H1 (cell line): ENCODE data around the gene MARVELD2. TPM values are rescaled to one million over a fixed set of nuclear protein-coding genes. Genes with fewer than 3 reads are reported as not detected.

Source experiments
- CTCF ChIA-PET: fragments of 300-600 bp; sonication (Branson Sonifier 250); formaldehyde crosslinking; loops from one replicate; lab custom pipeline; 2021; ENCODE audit not compliant: partially characterized antibody; lab: Charles Lee
- POLR2A ChIA-PET: fragments of 300-600 bp; sonication (Branson Sonifier 250); formaldehyde crosslinking; loops from one replicate; lab custom pipeline; 2021; ENCODE audit warnings: inconsistent platforms; ENCODE audit not compliant: partially characterized antibody; lab: Charles Lee
- DNase-seq, 2 experiments: peaks; one replicate each; pipeline versions ENCODE4 v3.0.0 to v3.0.0-alpha.2; 2010 to 2022; ENCODE audit warnings: low spot score in 2 of 2, low read depth in 1 of 2, mixed read lengths in 1 of 2
- FAIRE-seq: peaks from 2 replicates; lab custom pipeline; 2011; peaks lifted over from hg19 to GRCh38; lab: Jason Lieb, UNC
- H2AFZ ChIP-seq: 2 replicates; pipeline ENCODE4 v1.8.1; 2012; ENCODE audit warnings: low read length, inconsistent platforms
- H2AK5ac ChIP-seq: 2 replicates; pipeline ENCODE4 v1.6.1; 2013; ENCODE audit warnings: low read depth, low read length
- H2BK120ac ChIP-seq: replicated peaks from 2 replicates; pipeline ENCODE3; 2013; ENCODE audit warnings: low read depth, low read length, inconsistent platforms
- H2BK12ac ChIP-seq: 2 replicates; pipeline ENCODE4 v1.6.1; 2013; ENCODE audit warnings: low read depth, low read length
- H2BK15ac ChIP-seq: 2 replicates; pipeline ENCODE4 v1.6.1; 2013; ENCODE audit warnings: low read length
- H2BK20ac ChIP-seq: 2 replicates; pipeline ENCODE4 v1.6.1; 2013; ENCODE audit warnings: low read length
- H2BK5ac ChIP-seq: 2 replicates; pipeline ENCODE4 v1.6.1; 2013; ENCODE audit warnings: low read depth, low read length
- H3K14ac ChIP-seq: 2 replicates; pipeline ENCODE4 v1.6.1; 2013; ENCODE audit warnings: inconsistent platforms; ENCODE audit not compliant: insufficient read length
- H3K18ac ChIP-seq: 2 replicates; pipeline ENCODE4 v1.6.1; 2013; ENCODE audit warnings: low read length; ENCODE audit errors: extremely low read depth
- H3K23ac ChIP-seq: 2 replicates; pipeline ENCODE4 v1.6.1; 2013; ENCODE audit warnings: inconsistent platforms; ENCODE audit not compliant: insufficient read length
- H3K23me2 ChIP-seq: 2 replicates; pipeline ENCODE4 v1.6.1; 2013; ENCODE audit warnings: low read depth, low read length
- H3K27ac ChIP-seq: 2 replicates; pipeline ENCODE4 v1.6.1; 2011; ENCODE audit warnings: low read depth, low read length, inconsistent platforms
- H3K27me3 ChIP-seq, 4 experiments: replicated peaks in 1 of 4; 1 replicate in 1 of 4; 2 replicates in 3 of 4; pipeline versions ENCODE4 v1.6.1 to v1.8.1; 2011 to 2013; ENCODE audit warnings: low read length in 3 of 4, mild to moderate bottlenecking in 3 of 4, inconsistent platforms in 2 of 4, mixed read lengths in 2 of 4, moderate library complexity in 1 of 4; ENCODE audit not compliant: control insufficient read depth in 3 of 4, insufficient read depth in 3 of 4; ENCODE audit errors: extremely low read depth in 1 of 4
- H3K36me3 ChIP-seq, 4 experiments: 2 replicates each; pipeline versions ENCODE4 v1.6.1 to v1.8.1; 2011 to 2013; ENCODE audit warnings: mild to moderate bottlenecking in 4 of 4, low read length in 3 of 4, moderate library complexity in 2 of 4, control low read depth in 1 of 4, inconsistent platforms in 1 of 4; ENCODE audit not compliant: insufficient read depth in 4 of 4, control insufficient read depth in 2 of 4
- H3K4ac ChIP-seq: replicated peaks from 2 replicates; pipeline ENCODE3; 2013; ENCODE audit warnings: low read length, low read depth, mixed read lengths, inconsistent platforms; ENCODE audit not compliant: insufficient read length
- H3K4me1 ChIP-seq, 4 experiments: replicated peaks in 1 of 4; 1 replicate in 1 of 4; 2 replicates in 3 of 4; pipeline versions ENCODE4 v1.6.1 to v1.8.1; 2011 to 2013; ENCODE audit warnings: low read length in 3 of 4, inconsistent platforms in 2 of 4, mixed read lengths in 1 of 4; ENCODE audit not compliant: insufficient read depth in 4 of 4, control insufficient read depth in 3 of 4
- H3K4me2 ChIP-seq, 2 experiments: 2 replicates each; pipeline versions ENCODE4 v1.6.1 to v1.8.1; 2011 to 2013; ENCODE audit warnings: low read depth in 2 of 2, low read length in 2 of 2, control low read depth in 1 of 2, inconsistent platforms in 1 of 2, mild to moderate bottlenecking in 1 of 2; ENCODE audit not compliant: insufficient read depth in 1 of 2
- H3K4me3 ChIP-seq, 4 experiments: fragments of 200-600, 300-600 bp in 1 of 4; sonication (generic), shearing (Covaris generic), sonication (Bioruptor Twin) in 1 of 4; 2 replicates each; pipeline versions ENCODE4 v1.5.1 to v1.8.1; 2011 to 2016; ENCODE audit warnings: low read length in 4 of 4, low read depth in 3 of 4, control low read depth in 2 of 4, inconsistent platforms in 2 of 4, mild to moderate bottlenecking in 2 of 4, mixed read lengths in 1 of 4, moderate library complexity in 1 of 4; ENCODE audit not compliant: insufficient read depth in 2 of 4; ENCODE audit errors: extremely low read depth in 1 of 4
- H3K56ac ChIP-seq: replicated peaks from 2 replicates; pipeline ENCODE3; 2013; ENCODE audit warnings: low read depth, mild to moderate bottlenecking, mixed read lengths, low read length, inconsistent platforms; ENCODE audit not compliant: insufficient read length
- H3K79me1 ChIP-seq: 2 replicates; pipeline ENCODE4 v1.6.1; 2013; ENCODE audit warnings: low read depth, low read length, control low read depth
- H3K79me2 ChIP-seq, 2 experiments: 2 replicates each; pipeline versions ENCODE4 v1.6.1 to v1.8.1; 2012 to 2013; ENCODE audit warnings: low read length in 2 of 2, mild to moderate bottlenecking in 2 of 2, inconsistent platforms in 1 of 2; ENCODE audit not compliant: insufficient read depth in 2 of 2, control insufficient read depth in 1 of 2
- H3K9ac ChIP-seq, 4 experiments: replicated peaks in 1 of 4; 1 replicate in 1 of 4; 2 replicates in 3 of 4; pipeline versions ENCODE4 v1.6.1 to v1.8.1; 2011 to 2013; ENCODE audit warnings: low read depth in 3 of 4, low read length in 3 of 4, control low read depth in 2 of 4, mild to moderate bottlenecking in 2 of 4, moderate library complexity in 2 of 4, inconsistent platforms in 1 of 4; ENCODE audit errors: extremely low read depth in 1 of 4
- H3K9me3 ChIP-seq, 2 experiments: 2 replicates each; pipeline versions ENCODE4 v1.6.1 to v1.8.1; 2012 to 2013; ENCODE audit warnings: mild to moderate bottlenecking in 2 of 2, moderate library complexity in 2 of 2, control low read depth in 1 of 2, inconsistent platforms in 1 of 2, low read depth in 1 of 2, low read length in 1 of 2, mixed read lengths in 1 of 2; ENCODE audit not compliant: insufficient read depth in 2 of 2
- H4K20me1 ChIP-seq, 2 experiments: replicated peaks in 1 of 2; 2 replicates each; pipeline versions ENCODE3 to v1.8.1; 2011 to 2013; ENCODE audit warnings: inconsistent platforms in 2 of 2, low read length in 2 of 2, mild to moderate bottlenecking in 1 of 2; ENCODE audit not compliant: insufficient read depth in 2 of 2, control insufficient read depth in 1 of 2
- H4K5ac ChIP-seq: 2 replicates; pipeline ENCODE4 v1.6.1; 2013; ENCODE audit warnings: low read length, low read depth, mixed read lengths, inconsistent platforms; ENCODE audit not compliant: insufficient read length
- H4K8ac ChIP-seq: 2 replicates; pipeline ENCODE4 v1.8.0; 2013; ENCODE audit warnings: mild to moderate bottlenecking, moderate library complexity, low read length, inconsistent platforms; ENCODE audit not compliant: insufficient read depth; ENCODE audit errors: extremely low read depth
- H4K91ac ChIP-seq: replicated peaks from 2 replicates; pipeline ENCODE3; 2013; ENCODE audit warnings: low read length, mixed read lengths, inconsistent platforms; ENCODE audit not compliant: insufficient read length
- BRCA1 ChIP-seq: IDR thresholded peaks from 2 replicates; pipeline ENCODE4 v1.6.1; 2012; ENCODE audit warnings: low read depth, low read length, improper control_type of control experiment
- CEBPB ChIP-seq: IDR thresholded peaks from 2 replicates; pipeline ENCODE4 v1.6.1; 2012; ENCODE audit warnings: low read depth, low read length
- JUN ChIP-seq: IDR thresholded peaks from 2 replicates; pipeline ENCODE4 v1.6.1; 2011; ENCODE audit warnings: low read depth, mild to moderate bottlenecking, improper control_type of control experiment, low read length
- NRF1 ChIP-seq: IDR thresholded peaks from 2 replicates; pipeline ENCODE4 v1.6.1; 2011; ENCODE audit warnings: mild to moderate bottlenecking, low read depth, low read length, improper control_type of control experiment
- POU5F1 ChIP-seq: IDR thresholded peaks from 2 replicates; pipeline ENCODE4 v1.6.1; 2011; ENCODE audit warnings: low read depth, mild to moderate bottlenecking, low read length, moderate library complexity
- SP2 ChIP-seq: IDR thresholded peaks from 2 replicates; pipeline ENCODE4 v1.6.1; 2012; ENCODE audit warnings: mild to moderate bottlenecking, low read length, inconsistent platforms
- WGBS, 2 experiments: shearing (Covaris generic) in 1 of 2; methylation state at CpG; one replicate each; pipeline versions ENCODE4 v1.1.6 to v1.1.7; 2013 to 2015; ENCODE audit warnings: low lambda C conversion rate in 2 of 2, mixed read lengths in 2 of 2, inconsistent platforms in 1 of 2, low coverage in 1 of 2, missing lambda C conversion rate in 1 of 2; ENCODE audit not compliant: insufficient replicate concordance in 2 of 2, insufficient coverage in 1 of 2, insufficient read length in 1 of 2; ENCODE audit errors: extremely low coverage in 1 of 2, missing lambda C conversion rate in 1 of 2; 5-methylcytosine and 5-hydroxymethylcytosine counted together
- polyA plus RNA-seq, 7 experiments: library from polyadenylated mRNA; depleted of rRNA in 3 of 7; stranded (reverse) in 5 of 7; unstranded in 2 of 7; fragments of >200 nt in 5 of 7; fragments of 200-250 nt in 2 of 7; gene quantifications; 1 replicate in 5 of 7; 2 replicates in 1 of 7; 4 replicates in 1 of 7; pipeline versions ENCODE4 v1.2.1 to v1.2.3, GENCODE V29; 2011 to 2013; ENCODE audit warnings: missing spikeins in 2 of 7, mixed read lengths in 2 of 7
- total RNA-seq: library from RNA; stranded (reverse); fragmentation: NEBNext Ultra II Directional; extraction: Animal tissue kit (Norgen Biotek cat#: 25700); gene quantifications from 2 replicates; pipeline ENCODE4 v1.2.1, GENCODE V29; 2021
- TF ChIP-seq, protein P1 (sequence below): IDR thresholded peaks from 2 replicates; pipeline ENCODE4 v1.6.1; 2012; ENCODE audit warnings: inconsistent platforms
- TF ChIP-seq, protein P2 (sequence below): IDR thresholded peaks from 2 replicates; pipeline ENCODE4 v1.6.1; 2012; ENCODE audit warnings: low read length, inconsistent platforms

Gene MARVELD2
- total and polyA plus RNA-seq, 2 of the 8 experiments (the other 6 are each of a cell fraction or from before 2014, with no cell fraction given): 18.7 to 31.0 TPM

DNA sequence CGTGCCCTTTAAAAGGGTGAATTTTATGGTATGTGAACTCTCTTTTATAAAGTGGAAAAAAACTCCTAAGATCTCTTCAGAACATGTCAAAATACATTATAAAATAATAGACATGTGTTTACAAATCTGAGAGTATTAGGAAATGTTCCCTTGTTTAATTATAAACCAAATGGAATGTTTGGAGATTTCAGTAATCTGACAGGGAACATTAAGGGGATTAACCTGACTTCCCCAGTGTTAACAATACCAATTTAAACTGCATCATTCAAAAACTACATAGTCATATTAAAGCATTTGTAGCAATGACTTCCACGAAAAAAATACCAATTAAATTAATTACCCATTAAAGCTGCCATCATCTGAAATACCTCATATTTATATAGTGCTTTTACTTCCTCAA is 76.1 kb downstream of the MARVELD2 start:
- Histone ChIP-seq H3K4me3 (0 out of 8 replicates have a peak overlapping the region, but pooled peaks of 1 of the 4 experiments have one; percentile 89), H3K4me1 (peaks cover 0 to 8% (median 5%) of the 10 kb centered on the region in 4 experiments; a peak in 4 of 7 replicates), H3K9ac (no peak overlapping the region), H3K27ac (no peak overlapping the region), H3K9me3 (no peaks in the 10 kb centered on the region), H4K20me1 (no peaks in the 10 kb centered on the region), H2BK12ac (no peak overlapping the region), H3K79me2 (peaks cover 6 to 23% of the 10 kb centered on the region in 2 experiments), H3K4me2 (no peak overlapping the region; a peak in 1 of 4 replicates), H2AFZ (no peak overlapping the region), H3K23ac (no peak overlapping the region), H2AK5ac (no peak overlapping the region), H3K79me1 (peaks cover 3% of the 10 kb centered on the region; the same call in 1 of the 2 replicates), H3K4ac (no peak overlapping the region), H3K36me3 (no peaks in the 10 kb centered on the region), H4K91ac (no peak overlapping the region), H3K23me2 (peaks cover 2% of the 10 kb centered on the region; the same call in 1 of the 2 replicates), H4K8ac (no peak overlapping the region), H4K5ac (no peak overlapping the region), H3K27me3 (no peaks in the 10 kb centered on the region), H3K18ac (no peak overlapping the region), H3K56ac (no peak overlapping the region), H2BK15ac (no peak overlapping the region), H3K14ac (no peak overlapping the region), H2BK20ac (no peak overlapping the region), H2BK5ac (no peak overlapping the region), H2BK120ac (no peak overlapping the region)
- no peak for FAIRE-seq
- CTCF ChIA-PET: no interaction called here
- no peak for TF ChIP-seq POU5F1
- TF ChIP-seq BRCA1: no peak
- no peak for TF ChIP-seq NRF1
- TF ChIP-seq JUN: no peak
- TF ChIP-seq, protein P1, sequence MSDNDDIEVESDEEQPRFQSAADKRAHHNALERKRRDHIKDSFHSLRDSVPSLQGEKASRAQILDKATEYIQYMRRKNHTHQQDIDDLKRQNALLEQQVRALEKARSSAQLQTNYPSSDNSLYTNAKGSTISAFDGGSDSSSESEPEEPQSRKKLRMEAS: no peak
- no peak for TF ChIP-seq SP2
- TF ChIP-seq, protein P2, sequence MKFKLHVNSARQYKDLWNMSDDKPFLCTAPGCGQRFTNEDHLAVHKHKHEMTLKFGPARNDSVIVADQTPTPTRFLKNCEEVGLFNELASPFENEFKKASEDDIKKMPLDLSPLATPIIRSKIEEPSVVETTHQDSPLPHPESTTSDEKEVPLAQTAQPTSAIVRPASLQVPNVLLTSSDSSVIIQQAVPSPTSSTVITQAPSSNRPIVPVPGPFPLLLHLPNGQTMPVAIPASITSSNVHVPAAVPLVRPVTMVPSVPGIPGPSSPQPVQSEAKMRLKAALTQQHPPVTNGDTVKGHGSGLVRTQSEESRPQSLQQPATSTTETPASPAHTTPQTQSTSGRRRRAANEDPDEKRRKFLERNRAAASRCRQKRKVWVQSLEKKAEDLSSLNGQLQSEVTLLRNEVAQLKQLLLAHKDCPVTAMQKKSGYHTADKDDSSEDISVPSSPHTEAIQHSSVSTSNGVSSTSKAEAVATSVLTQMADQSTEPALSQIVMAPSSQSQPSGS: no peak
- TF ChIP-seq CEBPB: no peak
- POLR2A ChIA-PET: no interaction called here
- WGBS, 2 experiments: 82% methylated on average over 2 of the region's 2 CpGs; no CpG with 5 or more reads in 1 of the 2 experiments
- DNase-seq: no peak
